NCI-H1105 treated with DMSO at 0.1 percent for 48 hours (cell line): ENCODE data around the gene RAE1.

Experiments
- DNase-seq: peaks from one replicate; lab custom pipeline; 2025; lab: John Stamatoyannopoulos, UW

Gene RAE1

DNA sequence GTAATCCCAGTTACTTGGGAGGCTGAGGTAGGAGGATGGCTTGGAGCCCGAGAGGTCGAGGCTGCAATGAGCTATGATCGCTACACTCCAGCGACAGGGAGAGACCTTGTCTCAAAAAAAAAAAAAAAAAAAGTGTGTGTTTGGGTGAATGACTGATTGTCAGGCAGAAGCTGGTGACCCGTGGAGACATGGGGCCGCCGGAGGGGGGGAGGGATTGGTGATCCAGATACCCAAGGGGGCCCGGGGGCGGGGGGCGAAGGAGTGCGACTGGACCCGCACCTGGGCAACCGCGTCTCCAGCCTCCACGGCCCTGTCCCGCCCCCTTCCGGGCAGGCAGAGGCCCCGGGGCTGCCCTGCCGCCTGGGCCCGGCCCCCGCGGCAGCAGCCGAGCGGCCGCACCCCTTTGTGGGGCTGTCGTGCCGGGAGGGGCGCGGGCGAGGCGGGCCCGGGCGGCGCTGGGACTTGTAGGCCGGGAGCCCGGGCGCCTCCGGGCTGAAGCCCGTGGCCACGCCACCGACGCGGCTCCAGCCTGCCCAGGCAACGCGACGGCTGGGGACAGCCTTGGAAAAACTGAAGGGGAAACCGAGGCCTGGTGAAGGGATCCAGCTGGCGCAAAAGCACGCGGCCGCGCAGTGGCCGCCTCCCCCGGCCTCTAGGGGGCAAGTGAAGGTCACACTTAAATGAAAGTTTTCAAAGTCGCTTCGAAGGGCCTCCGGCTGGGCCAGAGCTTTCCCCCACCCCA lies 38.1 kb downstream of the RAE1 start:
- DNase-seq, result peak; percentile 15

DNA sequence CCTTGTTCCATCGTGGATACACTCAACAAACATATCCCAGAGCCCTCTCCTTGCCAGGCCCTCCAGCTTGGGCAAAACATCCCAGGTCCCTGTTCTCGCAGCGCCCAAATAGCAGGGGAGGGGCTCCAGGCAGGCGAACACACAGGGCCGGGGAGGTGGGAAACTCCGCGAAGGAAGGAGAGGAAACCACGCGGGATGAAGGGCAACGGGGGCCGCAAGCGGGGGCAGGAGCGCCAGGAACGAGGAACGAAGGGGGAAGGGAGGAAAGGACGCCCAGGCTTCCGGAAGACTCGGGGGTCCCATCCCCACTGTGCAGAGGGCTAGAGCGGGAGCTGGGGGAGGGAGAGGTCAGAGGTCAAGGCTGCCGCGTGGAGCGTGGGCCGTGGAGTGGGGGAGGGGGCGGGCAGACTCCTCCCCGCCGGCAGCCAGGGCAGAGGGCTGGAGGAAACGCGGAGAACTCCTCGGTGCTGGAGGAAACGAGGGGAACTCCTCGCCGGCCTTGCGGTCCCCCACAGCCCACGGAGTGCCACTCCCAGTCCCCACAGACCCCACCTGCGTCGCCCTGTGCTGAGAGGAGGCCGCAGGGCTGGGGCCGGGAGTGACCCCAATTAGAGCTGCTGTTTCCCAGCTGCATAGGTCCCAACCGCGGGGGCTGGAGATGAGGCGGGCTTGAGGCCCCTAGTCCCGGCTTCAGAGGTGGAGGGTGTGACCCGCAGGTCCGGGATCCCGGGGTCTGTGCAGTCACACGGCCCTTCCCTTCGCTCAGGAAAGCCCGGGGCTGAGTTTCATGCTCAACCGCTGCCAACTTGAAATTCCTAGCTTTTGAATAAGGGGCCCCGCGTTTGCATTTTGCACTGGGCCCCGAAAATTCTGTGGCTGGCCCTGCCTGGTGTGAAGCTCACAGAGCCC lies 38.9 kb downstream of the RAE1 start:
- DNase-seq, result no peak

DNA sequence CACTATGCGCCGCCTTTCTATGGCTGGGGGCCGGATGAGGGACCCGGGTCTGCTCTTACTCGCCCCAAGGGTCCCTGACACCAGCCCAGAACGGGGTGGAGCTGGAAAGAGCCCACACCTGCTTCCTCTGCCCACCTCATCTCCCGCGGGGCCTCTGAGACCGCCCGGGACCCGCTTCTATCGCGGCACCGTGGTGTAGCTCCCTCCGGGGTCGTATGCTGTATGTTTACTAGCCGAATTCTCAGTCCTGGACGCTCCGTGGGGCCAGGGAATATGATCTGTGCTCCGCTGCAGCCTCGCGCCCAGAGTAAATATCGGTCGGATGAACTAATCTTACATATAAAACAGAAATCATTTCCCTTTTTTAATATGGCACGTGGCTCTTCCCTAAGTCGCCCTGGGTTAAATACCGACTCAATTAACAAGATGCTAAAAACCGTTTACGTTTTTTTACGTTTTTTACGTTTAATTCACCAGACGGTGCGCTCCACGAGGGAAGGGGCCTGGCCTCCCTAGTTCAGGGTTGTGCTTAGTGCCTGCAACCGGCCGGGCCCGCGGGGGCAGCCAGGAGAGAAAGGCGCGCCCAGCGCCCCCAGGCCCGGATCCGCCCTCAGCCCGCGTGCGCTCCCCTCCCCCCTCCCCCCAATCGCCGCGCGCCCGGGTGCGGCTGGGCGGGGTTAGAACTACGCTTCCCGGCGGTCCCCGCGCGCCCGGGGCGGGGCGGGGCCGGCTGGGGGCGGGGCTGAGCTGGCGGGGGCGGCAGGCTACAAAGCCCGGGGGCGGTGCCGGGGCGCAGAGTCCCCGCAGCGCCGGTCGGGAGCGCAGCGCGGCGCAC lies 39.8 kb downstream of the RAE1 start, which contains the start of gene RBM38:
TSS of gene RBM38 (plus strand) at position 793 of the 835 bp plus-strand sequence. CDS start 186 bp downstream, outside the sequence.
- DNase-seq, result peak; percentile 40

DNA sequence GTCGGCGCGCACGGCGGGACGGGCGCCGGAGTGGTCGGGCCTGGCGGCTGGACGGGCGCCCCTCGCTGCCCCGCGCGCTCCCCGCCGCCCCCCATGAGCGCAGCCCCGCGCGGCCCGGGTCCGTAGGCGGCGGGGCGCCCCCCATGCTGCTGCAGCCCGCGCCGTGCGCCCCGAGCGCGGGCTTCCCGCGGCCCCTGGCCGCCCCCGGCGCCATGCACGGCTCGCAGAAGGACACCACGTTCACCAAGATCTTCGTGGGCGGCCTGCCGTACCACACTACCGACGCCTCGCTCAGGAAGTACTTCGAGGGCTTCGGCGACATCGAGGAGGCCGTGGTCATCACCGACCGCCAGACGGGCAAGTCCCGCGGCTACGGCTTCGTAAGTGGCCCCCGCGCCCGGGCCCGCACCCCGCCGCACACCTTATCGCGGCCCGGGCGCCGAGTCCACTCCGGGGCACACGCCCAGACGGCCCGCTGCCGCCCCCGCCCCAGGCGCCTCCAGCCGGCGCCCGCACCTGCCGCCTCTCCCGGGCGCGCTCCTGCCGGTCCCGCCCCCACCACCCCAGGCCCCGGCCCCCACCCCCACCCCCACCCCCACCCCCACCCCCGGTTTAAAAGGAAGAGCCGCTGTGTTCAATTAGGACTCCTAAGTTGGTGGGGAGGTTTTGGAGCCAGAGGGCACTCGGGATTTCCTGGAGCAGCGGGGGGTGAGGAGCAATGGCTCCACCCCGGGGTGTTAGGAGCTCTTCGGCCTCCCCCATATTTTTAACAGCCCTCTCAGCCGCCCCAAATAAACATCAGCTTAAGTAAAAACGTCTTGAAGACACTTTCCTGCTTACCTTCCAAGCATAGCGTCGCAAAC lies 40.6 kb downstream of the RAE1 start:
- DNase-seq, result peak; percentile 41

DNA sequence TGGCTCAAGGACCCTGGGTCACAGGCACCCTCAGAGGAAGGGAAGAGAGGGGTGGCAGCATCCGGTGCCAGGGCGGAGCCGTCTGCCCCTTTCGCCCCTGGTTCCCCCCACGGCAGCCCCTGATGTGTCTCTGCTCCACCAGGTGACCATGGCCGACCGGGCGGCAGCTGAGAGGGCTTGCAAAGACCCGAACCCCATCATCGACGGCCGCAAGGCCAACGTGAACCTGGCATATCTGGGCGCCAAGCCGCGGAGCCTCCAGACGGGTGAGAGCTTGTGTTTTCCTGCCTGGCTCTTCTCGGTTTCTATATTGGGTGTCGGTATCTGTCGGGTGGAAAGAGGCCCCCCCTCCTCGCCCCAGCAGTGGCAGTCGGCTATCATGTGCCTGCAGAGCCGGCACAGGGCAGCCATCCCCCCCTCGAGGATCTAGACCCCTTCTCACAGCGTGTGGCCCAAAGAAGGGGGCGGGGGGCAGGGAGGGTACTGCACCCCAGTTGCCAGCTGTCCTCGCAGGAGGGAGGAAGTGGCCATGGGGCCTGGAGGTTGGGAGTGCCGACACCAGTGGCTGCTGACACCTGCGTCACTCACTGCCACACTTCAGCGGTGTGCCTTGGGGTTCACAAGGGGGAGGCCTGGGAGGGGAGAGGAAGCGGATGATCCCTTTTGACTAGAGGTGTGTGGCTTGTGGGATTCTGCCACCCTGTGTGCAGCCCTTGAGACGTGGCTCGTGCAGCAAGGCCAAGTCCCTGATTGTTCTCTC lies 41.6 kb downstream of the RAE1 start:
- DNase-seq, result no peak

DNA sequence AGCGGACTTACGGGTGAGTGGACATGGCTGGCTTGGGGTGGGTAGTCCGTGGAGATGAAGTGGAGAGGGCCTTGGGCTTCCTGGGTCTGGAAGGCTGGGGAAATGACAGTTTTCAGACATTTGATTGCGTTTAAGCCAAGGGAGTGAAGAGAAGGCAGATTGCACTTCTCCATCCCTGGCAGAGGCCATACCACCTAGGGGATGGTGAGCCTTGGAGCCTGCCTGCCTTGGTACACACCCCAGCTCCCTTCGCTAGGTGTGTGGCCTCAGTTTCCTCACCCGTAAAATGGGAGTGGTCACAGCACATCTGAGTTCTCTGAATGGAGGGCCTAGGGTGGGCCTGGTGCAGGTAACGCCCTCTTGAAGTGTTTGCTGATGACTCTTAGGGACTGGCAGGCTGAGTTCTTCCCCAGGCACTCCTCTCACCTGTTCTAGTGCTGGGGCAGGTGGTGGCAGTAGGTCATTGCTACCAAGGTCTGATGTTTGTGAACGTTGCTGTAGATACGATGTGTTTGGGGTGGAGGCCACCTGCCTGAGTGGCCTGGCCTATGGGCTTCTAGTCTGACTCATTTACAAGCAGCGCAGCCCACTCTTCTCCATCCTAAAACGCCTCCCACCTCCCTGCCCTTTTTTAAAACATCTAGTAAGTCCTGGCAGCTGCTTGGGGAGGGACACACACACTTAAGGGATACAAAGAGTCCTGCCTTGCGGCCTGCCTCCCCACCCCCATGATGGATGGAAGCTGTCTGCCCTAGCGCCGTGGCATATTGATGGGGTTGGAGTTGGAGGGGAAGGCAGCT lies 42.5 kb downstream of the RAE1 start:
- DNase-seq, result no peak

DNA sequence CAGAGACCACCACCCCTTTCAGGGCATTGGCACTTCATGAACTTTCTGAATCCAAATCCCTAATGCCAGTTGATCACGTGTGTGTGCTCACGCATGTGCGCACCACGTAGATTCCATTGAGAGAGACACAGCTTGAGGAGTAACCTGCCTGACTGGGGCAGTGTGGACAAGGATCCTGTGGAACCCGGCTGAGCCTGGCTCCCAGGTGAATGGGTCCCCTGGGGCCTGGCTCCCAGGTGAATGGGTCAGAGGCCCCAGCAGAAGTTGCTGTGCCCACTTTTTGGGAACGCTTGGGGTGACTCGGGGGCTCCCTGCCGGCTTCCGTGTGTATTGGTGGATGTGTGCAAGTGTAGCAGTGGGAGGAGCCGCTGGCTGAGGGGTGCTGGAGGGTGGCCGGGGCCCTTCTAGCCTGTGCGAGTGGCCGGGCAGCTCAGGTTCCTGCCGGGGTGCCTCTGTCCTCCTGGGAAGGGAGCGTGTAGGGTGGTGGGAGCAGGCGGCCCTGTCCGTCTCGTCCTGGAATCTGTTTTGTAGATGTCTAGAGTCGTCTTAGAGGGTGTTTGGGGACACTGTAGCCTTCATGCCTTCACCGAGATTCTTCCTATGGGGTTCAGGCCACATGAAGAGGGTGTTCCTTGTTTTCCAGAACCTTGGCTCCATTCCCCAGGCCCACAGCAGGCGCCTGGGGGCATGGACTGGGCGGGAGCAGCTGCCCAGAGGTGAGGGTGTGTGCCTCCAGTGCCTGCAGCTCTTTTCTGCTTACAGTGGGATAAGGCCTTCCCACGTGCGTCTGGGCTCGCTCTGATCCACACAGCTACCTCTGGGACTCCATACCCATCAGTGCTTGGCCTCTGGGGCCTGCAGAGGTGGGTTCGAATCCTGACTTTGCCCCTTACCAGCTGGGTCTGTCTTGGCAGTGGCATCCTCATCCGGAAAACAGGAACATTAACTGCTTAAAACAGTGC lies 43.3 kb downstream of the RAE1 start:
- DNase-seq, result no peak

DNA sequence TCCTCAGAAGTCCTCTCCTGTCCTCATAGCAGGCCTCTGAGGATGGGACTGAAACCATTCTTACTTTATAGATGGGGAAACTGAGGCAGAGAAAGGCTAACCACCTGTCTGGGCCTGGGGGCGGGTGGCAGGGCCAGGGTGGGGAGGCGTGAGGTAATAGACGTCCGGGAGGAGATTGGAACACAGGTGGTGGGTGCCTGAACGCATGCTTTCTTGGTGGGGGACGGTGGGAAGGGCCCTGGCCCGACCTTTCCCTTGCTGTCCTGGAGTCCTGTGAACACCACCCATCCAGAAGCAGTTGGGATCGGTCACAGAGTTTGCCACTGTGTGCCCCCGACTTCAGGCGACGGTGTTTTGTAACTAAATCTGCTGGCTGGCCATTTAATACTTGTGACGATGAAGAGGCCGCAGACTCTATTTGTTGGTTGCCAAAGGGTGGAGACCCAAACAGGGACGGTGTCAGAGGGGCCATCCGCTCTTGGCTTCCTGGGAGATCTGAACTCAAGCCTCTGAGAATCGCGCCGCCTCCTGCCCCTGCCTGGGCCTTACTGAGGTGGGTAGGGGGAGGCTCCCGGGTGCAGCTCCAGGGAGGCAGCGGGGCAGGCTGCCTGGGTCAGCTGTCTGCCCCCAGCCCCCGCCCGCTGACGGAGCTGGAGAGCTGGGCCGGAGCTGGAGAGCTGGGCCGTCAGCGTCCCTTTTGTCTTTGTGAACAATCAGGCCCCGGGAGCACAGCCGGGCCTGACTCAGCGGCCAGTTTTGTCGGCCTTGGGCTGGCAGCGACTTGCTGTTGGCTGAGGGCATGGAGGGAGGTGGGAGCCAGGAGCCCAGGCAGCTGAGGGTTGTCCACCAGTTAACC lies 44.3 kb downstream of the RAE1 start:
- DNase-seq, result no peak

DNA sequence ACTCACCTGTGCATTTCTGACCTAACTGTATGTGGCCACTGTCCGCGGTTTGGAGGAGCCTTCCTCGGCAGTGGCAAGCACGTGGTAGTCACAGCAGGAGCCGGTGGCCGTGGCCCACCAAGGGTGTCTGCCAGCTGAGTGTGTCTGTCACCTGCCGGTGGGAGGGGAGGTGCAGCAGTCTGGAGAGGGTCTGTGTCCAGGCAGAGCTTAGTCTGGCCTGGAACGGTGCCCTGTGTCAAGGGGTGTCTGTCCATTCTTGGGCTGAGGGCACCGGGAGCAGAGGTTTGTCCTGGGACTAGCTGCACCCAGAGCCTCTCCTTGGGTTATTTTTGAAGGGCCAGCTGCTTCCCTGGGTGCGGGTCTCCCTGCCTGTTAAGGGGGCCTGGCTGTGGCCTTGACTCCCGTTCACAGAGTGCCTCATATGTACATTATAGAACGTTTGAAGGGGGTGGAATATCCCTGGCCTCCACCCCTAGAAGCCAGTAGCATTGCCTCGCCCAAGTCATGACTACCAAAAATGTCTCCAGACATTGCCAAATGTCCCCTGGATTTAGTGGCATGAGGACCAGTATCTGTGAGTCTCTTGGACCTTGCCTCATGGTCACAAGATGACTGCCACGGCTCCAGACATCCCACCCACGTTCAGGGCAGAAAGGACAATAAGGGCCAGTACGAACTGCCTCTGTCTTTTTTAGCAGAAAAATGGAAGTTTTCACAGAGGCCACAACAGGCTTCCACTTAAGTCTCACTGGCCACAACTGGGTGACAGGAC lies 45.3 kb downstream of the RAE1 start:
- no peak for DNase-seq

DNA sequence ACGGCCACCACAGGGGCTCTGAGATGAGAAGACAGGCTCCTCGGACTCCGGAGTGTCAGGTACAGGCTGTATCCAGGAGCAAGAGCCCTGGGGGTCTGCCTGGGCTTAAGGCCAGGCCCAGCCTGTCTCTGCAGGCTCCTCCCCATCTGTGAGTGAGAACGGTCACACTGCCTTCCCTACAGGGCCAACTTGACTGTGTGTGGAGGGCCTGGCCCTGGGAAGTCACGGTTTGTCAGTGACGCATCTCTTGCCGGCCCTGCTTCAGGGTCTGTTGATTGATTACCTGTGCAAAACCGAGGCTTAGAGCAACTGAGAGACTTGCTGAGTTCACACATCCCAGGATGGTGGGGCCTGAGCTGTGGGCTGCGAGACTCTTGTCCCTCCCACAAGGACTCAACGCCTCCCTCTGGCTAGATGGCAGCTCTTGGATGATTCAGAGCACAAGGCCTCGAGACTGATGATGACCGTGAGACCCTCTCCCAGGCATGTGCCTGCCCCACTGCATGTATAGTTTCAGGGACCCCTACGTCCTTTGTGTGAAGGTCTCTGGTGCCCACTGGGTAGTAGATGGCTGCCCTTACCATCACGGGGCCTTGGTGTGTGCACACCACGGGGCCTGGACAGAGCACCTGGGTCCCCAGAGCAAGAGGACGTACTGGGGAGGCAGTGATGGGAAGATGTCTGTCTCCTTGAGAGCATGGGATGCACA lies 46.1 kb downstream of the RAE1 start:
- DNase-seq, result no peak

DNA sequence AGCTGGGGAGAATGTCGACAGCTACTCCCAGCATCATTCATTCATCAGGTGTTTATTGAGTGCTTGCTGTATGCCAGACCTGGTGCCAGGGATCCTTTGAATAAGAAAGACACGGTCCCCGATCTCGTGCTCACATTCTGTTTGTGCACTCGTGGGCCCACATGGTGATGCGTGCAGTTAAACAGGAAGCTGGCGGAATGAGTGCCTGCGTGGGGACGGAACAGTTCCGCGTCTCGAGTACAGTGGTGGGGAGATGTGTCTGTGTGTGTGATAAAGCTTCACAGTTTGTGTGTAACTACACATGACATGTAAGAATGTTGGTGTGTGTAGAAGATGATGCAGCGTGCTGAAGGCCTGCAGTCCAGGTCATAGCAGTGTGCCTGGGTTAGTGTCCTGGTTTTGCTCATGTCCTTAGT lies 46.6 kb downstream of the RAE1 start:
- DNase-seq, result no peak

DNA sequence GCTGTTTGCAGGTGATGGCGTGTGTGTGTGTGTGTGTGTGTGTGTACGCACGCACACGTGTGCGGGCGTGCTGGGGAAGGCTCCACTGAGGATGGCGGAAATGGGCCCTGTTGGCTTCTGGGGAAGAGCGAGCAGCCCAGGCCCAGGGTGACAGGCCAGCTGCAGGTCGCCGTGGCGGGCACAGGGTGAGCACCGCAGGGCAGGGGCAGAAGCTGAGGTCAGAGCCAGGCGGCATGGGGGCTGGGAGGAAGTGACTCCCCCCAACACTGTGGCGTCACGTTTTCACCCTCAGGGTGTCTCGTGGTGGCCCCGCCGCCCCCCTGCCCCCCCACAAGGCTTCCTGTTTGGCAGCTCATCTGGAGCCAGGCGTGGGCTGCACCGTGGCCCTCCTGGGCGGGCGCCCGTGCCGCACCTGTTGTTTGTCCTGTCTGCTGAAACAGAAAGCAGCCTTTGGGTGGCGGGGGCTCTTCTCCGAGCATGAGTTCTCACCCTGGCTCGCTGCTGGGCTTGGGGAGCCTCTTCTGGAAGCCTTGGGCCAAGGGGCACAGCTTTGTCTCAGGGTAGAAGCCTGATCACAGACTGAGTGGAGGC lies 47.3 kb downstream of the RAE1 start:
- peak; percentile 79 for DNase-seq

DNA sequence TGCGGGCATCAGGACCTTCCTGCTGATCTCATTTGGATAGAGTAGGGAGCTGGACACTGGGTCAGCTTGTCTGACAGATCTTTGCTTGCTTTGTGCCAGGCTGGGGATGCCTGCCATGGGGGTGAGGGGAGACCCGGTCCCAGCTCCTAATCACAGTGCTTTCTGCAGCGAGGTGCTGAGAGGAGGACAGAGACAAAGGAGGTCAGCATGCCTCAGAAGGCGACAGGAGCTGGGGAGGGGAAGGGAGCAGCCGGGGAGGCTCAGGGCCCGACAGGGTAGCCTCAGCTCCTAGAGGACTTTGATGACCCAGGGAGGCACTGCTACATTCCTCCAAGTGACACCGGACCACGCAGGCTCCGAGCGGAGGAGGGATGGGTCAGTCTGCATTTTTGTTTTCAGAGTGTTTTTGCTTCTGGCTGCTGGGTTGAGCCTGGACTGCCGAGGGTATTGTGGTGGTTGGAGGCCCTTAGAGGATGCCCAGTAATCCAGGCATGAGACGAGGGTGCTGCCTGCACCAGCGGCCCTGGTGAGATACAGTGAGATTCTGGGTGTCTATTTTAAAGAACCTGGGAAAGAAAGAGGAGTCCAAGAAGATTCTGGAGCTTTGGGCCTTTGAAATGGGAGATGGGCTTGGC lies 48.0 kb downstream of the RAE1 start:
- DNase-seq, result no peak

DNA sequence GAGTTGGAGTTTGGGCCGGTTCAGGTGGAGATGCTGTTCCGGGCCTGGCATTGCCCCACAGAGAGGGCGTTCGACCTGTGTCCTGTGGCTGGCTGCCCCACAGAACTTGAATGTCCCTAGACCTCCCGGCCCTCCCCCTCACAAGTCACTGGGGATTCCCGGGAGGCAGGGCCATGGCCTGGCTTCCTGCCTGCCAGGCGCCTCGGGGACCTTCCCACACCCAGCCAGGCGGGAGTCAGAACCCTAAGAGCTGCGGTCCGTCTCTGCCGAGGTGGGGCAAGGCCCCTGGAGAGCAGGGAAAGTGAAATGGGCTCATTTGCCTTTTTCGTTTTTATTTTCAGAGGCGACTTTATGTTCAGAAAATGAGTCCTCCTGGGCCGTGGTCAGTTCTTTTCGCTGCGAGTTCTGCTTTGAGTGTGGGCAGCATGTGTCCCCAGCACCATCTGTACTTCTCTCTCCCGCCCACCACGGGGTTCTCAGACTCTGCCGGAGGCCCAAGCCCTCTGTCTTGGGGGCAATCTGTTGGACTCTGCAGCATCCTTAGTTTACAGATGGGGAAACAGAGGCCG lies 48.6 kb downstream of the RAE1 start:
- no peak for DNase-seq

DNA sequence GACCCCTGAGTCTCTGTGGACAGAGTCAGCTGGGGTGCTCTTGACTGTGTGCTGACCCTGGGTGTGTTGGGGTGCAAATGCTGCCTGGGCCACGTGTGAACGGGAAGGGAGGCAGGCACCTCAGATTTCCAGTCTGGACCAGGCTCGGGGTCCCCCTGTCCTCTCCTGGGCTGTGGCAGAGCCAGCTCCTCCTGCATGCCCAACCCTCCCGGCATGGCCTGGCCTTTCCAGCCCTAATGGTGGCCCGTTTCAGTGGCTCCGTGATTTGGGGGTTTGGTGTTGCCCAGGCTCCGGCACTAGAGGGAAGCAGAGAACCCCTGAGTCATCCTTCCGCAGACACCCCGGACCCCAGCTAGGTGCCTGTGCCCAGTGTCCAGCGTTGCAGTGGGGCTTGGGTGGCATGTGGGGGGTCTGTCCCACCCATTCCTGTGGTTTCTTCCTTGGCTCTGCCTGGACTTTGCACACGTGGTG lies 49.2 kb downstream of the RAE1 start:
- no peak for DNase-seq
